Liver (tissue), 3 donors: ENCODE data around the gene PALB2.

Experiments used
- CTCF ChIP-seq: fragments of 150-350 bp; IDR thresholded peaks from 2 replicates; pipeline ENCODE4 v1.5.1; 2017; ENCODE audit warnings: improper control_type of control experiment, low read depth, low read length; ENCODE audit not compliant: missing input control
- GABPA ChIP-seq, 2 donors: IDR thresholded peaks in 1 of 2; conservative IDR thresholded peaks in 1 of 2; 2 replicates each; pipeline ENCODE4 v1.6.1; 2016; ENCODE audit warnings: antibody characterized with exemption in 2 of 2, mild to moderate bottlenecking in 1 of 2, moderate library complexity in 1 of 2
- HNF4A ChIP-seq, 2 donors: conservative IDR thresholded peaks; 2 replicates each; pipeline ENCODE4 v1.6.1; 2016; ENCODE audit warnings: antibody characterized with exemption in 2 of 2, mild to moderate bottlenecking in 2 of 2
- MAX ChIP-seq: IDR thresholded peaks from 2 replicates; pipeline ENCODE4 v1.6.1; 2016; ENCODE audit warnings: antibody characterized with exemption
- RAD21 ChIP-seq, 2 donors: IDR thresholded peaks; 2 replicates each; pipeline ENCODE4 v1.6.1; 2016; ENCODE audit warnings: antibody characterized with exemption in 2 of 2, mild to moderate bottlenecking in 2 of 2
- SP1 ChIP-seq: IDR thresholded peaks from 2 replicates; pipeline ENCODE4 v1.6.1; 2018; ENCODE audit warnings: antibody characterized with exemption, mild to moderate bottlenecking
- YY1 ChIP-seq: IDR thresholded peaks from 2 replicates; pipeline ENCODE4 v1.6.1; 2016; ENCODE audit warnings: antibody characterized with exemption, mild to moderate bottlenecking
- TF ChIP-seq, protein P1 (sequence below): IDR thresholded peaks from 2 replicates; pipeline ENCODE4 v1.6.1; 2016; ENCODE audit warnings: antibody characterized with exemption, mild to moderate bottlenecking
- TF ChIP-seq, protein P2 (sequence below): IDR thresholded peaks from 2 replicates; pipeline ENCODE4 v1.6.1; 2016; ENCODE audit warnings: antibody characterized with exemption
- donor health status: healthy.
- donor health status: healthy.

DNA sequence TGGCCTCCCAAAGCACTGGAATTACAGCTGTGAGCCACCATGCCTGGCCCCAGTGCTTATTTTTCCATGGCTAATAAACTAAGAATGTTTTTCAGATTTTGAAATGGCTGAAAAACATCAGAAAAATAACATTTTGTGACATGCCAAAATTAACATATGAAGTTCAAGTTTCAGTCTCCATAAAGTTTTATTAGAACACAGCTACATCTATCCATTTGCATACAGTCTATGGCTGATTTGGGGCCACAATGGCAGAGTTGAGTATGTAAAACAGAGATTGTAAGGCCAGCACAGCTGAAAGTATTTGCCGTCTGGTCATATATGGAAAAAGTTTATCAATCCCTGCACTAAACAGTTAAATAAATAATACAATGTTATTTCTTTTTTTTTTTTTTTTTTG is 31.2 kb downstream of the PALB2 start:
- TF ChIP-seq CTCF = no peak
- TF ChIP-seq YY1 = no peak
- TF ChIP-seq, protein P1, sequence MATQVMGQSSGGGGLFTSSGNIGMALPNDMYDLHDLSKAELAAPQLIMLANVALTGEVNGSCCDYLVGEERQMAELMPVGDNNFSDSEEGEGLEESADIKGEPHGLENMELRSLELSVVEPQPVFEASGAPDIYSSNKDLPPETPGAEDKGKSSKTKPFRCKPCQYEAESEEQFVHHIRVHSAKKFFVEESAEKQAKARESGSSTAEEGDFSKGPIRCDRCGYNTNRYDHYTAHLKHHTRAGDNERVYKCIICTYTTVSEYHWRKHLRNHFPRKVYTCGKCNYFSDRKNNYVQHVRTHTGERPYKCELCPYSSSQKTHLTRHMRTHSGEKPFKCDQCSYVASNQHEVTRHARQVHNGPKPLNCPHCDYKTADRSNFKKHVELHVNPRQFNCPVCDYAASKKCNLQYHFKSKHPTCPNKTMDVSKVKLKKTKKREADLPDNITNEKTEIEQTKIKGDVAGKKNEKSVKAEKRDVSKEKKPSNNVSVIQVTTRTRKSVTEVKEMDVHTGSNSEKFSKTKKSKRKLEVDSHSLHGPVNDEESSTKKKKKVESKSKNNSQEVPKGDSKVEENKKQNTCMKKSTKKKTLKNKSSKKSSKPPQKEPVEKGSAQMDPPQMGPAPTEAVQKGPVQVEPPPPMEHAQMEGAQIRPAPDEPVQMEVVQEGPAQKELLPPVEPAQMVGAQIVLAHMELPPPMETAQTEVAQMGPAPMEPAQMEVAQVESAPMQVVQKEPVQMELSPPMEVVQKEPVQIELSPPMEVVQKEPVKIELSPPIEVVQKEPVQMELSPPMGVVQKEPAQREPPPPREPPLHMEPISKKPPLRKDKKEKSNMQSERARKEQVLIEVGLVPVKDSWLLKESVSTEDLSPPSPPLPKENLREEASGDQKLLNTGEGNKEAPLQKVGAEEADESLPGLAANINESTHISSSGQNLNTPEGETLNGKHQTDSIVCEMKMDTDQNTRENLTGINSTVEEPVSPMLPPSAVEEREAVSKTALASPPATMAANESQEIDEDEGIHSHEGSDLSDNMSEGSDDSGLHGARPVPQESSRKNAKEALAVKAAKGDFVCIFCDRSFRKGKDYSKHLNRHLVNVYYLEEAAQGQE = no peak
- TF ChIP-seq SP1 = no peak
- no peak for TF ChIP-seq HNF4A (conservative IDR thresholded peaks at IDR 0.05)
- no peak for TF ChIP-seq GABPA (IDR thresholded peaks at IDR 0.05 in 1 of 2, conservative IDR thresholded peaks at IDR 0.05 in 1 of 2)
- no peak for TF ChIP-seq RAD21 (IDR thresholded peaks at IDR 0.05)
- TF ChIP-seq MAX = no peak
- TF ChIP-seq, protein P2, sequence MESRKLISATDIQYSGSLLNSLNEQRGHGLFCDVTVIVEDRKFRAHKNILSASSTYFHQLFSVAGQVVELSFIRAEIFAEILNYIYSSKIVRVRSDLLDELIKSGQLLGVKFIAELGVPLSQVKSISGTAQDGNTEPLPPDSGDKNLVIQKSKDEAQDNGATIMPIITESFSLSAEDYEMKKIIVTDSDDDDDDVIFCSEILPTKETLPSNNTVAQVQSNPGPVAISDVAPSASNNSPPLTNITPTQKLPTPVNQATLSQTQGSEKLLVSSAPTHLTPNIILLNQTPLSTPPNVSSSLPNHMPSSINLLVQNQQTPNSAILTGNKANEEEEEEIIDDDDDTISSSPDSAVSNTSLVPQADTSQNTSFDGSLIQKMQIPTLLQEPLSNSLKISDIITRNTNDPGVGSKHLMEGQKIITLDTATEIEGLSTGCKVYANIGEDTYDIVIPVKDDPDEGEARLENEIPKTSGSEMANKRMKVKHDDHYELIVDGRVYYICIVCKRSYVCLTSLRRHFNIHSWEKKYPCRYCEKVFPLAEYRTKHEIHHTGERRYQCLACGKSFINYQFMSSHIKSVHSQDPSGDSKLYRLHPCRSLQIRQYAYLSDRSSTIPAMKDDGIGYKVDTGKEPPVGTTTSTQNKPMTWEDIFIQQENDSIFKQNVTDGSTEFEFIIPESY = no peak
